Endothelial cell of umbilical vein (primary cell): ENCODE results near the gene KAZN. TPM values are rescaled to one million over a fixed set of nuclear protein-coding genes. Genes with fewer than 3 reads are reported as not detected.

Experiments used
- BruUV-seq: library from RNA; stranded (reverse); fragments of 400-500 nt; replicated peaks from 2 replicates; lab custom pipeline; 2021; lab: Mats Ljungman, UMichigan
- CTCF ChIA-PET: fragments of 300-600, 350-600 bp; sonication (Branson Sonifier 250); formaldehyde crosslinking; loops from one replicate; lab custom pipeline; 2021; ENCODE audit warnings: antibody characterized with exemption, inconsistent platforms; lab: Charles Lee
- POLR2A ChIA-PET: fragments of 300-600, 350-600 bp; sonication (Branson Sonifier 250); formaldehyde crosslinking; loops from one replicate; lab custom pipeline; 2021; ENCODE audit warnings: antibody characterized with exemption, inconsistent platforms; lab: Charles Lee
- DNase-seq: peaks from one replicate; pipeline ENCODE4 v3.0.0-alpha.2; 2011; ENCODE audit warnings: low read depth, low spot score
- FAIRE-seq: peaks from 2 replicates; lab custom pipeline; 2011; peaks lifted over from hg19 to GRCh38; lab: Jason Lieb, UNC
- H2AFZ ChIP-seq: 2 replicates; pipeline ENCODE4 v1.6.0; 2012; ENCODE audit warnings: low read depth, low read length, control low read depth, inconsistent platforms
- H3K27ac ChIP-seq: 2 replicates; pipeline ENCODE4 v1.5.1; 2011; ENCODE audit warnings: low read depth, mild to moderate bottlenecking, control low read depth, low read length, moderate library complexity; ENCODE audit not compliant: insufficient read depth
- H3K27me3 ChIP-seq, 2 experiments: 2 replicates each; pipeline versions ENCODE4 v1.6.0 to v1.6.1; 2011; ENCODE audit warnings: low read length in 2 of 2, mixed read lengths in 1 of 2; ENCODE audit not compliant: control insufficient read depth in 2 of 2, insufficient read depth in 2 of 2
- H3K36me3 ChIP-seq, 2 experiments: 2 replicates in 1 of 2; 3 replicates in 1 of 2; pipeline ENCODE4 v1.5.1; 2011; ENCODE audit warnings: low read length in 2 of 2, mild to moderate bottlenecking in 1 of 2, moderate library complexity in 1 of 2; ENCODE audit not compliant: control insufficient read depth in 2 of 2, insufficient read depth in 2 of 2; ENCODE audit errors: extremely low read depth in 1 of 2
- H3K4me1 ChIP-seq: 3 replicates; pipeline ENCODE4 v1.5.1; 2011; ENCODE audit warnings: mild to moderate bottlenecking, low read length; ENCODE audit not compliant: control insufficient read depth, insufficient read depth; ENCODE audit errors: extremely low read depth
- H3K4me2 ChIP-seq: 2 replicates; pipeline ENCODE4 v1.6.1; 2011; ENCODE audit warnings: low read length, control low read depth, mixed read lengths; ENCODE audit not compliant: insufficient read depth
- H3K4me3 ChIP-seq, 3 experiments: fragments of 200-600 bp in 1 of 3; sonication (generic), shearing (Covaris generic) in 1 of 3; replicated peaks in 1 of 3; 2 replicates each; pipeline ENCODE4 v1.5.1; 2011 to 2016; ENCODE audit warnings: control low read depth in 3 of 3, low read length in 3 of 3, mild to moderate bottlenecking in 2 of 3, inconsistent platforms in 1 of 3, low read depth in 1 of 3, moderate library complexity in 1 of 3; ENCODE audit not compliant: insufficient read depth in 1 of 3
- H3K79me2 ChIP-seq: 2 replicates; pipeline ENCODE4 v1.6.0; 2012; ENCODE audit warnings: low read length, inconsistent platforms; ENCODE audit not compliant: control insufficient read depth, insufficient read depth
- H3K9ac ChIP-seq: replicated peaks from 2 replicates; pipeline ENCODE3; 2011; ENCODE audit warnings: low read length, control low read depth; ENCODE audit not compliant: insufficient read depth; ENCODE audit errors: extremely low read depth
- H3K9me1 ChIP-seq: replicated peaks from 3 replicates; pipeline ENCODE4 v1.6.0; 2011; ENCODE audit warnings: mild to moderate bottlenecking, low read length; ENCODE audit not compliant: control insufficient read depth, insufficient read depth; ENCODE audit errors: extremely low read depth
- H3K9me3 ChIP-seq: replicated peaks from 2 replicates; pipeline ENCODE4 v1.5.1; 2012; ENCODE audit warnings: low read length, inconsistent platforms; ENCODE audit not compliant: control insufficient read depth, insufficient read depth
- H4K20me1 ChIP-seq: replicated peaks from 2 replicates; pipeline ENCODE3; 2011; ENCODE audit warnings: mild to moderate bottlenecking, low read length; ENCODE audit not compliant: control insufficient read depth, insufficient read depth; ENCODE audit errors: extremely low read depth
- CTCF ChIP-seq, 2 donors: IDR thresholded peaks; 1 replicate in 1 of 2; 2 replicates in 1 of 2; pipeline ENCODE4 v1.5.1; 2011; ENCODE audit warnings: low read length in 2 of 2, mild to moderate bottlenecking in 2 of 2, moderate library complexity in 2 of 2, control low read depth in 1 of 2, inconsistent platforms in 1 of 2, low read depth in 1 of 2; ENCODE audit not compliant: insufficient read depth in 1 of 2; ENCODE audit errors: extremely low read depth in 1 of 2
- EZH2 ChIP-seq: IDR thresholded peaks from 2 replicates; pipeline ENCODE4 v1.6.1; 2012; ENCODE audit warnings: borderline replicate concordance, low read depth, mild to moderate bottlenecking, moderate library complexity, low read length, inconsistent platforms; ENCODE audit not compliant: severe bottlenecking
- FOS ChIP-seq: IDR thresholded peaks from 2 replicates; pipeline ENCODE4 v1.6.1; 2011; ENCODE audit warnings: mild to moderate bottlenecking, low read length, moderate library complexity, borderline replicate concordance; ENCODE audit not compliant: insufficient read depth
- GATA2 ChIP-seq: IDR thresholded peaks from 2 replicates; pipeline ENCODE4 v1.7.0; 2011; ENCODE audit warnings: low read depth, mild to moderate bottlenecking, moderate library complexity, mixed read lengths, low read length; ENCODE audit not compliant: insufficient read length, insufficient read depth
- JUN ChIP-seq: IDR thresholded peaks from 2 replicates; pipeline ENCODE4 v1.6.1; 2011; ENCODE audit warnings: borderline replicate concordance, low read depth; ENCODE audit not compliant: insufficient read length, insufficient read depth
- MAX ChIP-seq: IDR thresholded peaks from 2 replicates; pipeline ENCODE4 v1.6.1; 2011; ENCODE audit not compliant: insufficient read depth, insufficient read length
- POLR2A ChIP-seq: IDR thresholded peaks from 2 replicates; pipeline ENCODE4 v1.6.1; 2012; ENCODE audit warnings: low read depth, mild to moderate bottlenecking, control low read depth, low read length
- POLR2AphosphoS5 ChIP-seq: IDR thresholded peaks from 2 replicates; pipeline ENCODE4 v1.6.1; 2012; ENCODE audit warnings: low read depth, mild to moderate bottlenecking, control low read depth, low read length, moderate library complexity; ENCODE audit not compliant: insufficient read depth
- dilution Hi-C: fragments of 300-500 bp; cut with MboI; formaldehyde crosslinking; loops from one replicate; pipeline ENCODE4 v1.15.0; 2019; ENCODE audit warnings: low sequenced_read_pairs; ENCODE audit not compliant: extremely low pct_ligation_motif_present
- intact Hi-C: fragments of 100-400 bp; cut with micrococcal nuclease; formaldehyde crosslinking; loops from one replicate; pipeline ENCODE4 v1.10.0; 2022
- polyA plus RNA-seq, 4 experiments: library from polyadenylated mRNA; depleted of rRNA in 3 of 4; stranded (reverse) in 3 of 4; unstranded in 1 of 4; fragments of >200 nt; gene quantifications; 2 replicates each; pipeline versions ENCODE4 v1.2.1 to v1.2.3, GENCODE V29; 2011 to 2012; ENCODE audit warnings: missing spikeins in 1 of 4
- total RNA-seq: library from RNA; stranded (reverse); gene quantifications from 2 replicates; pipeline ENCODE4 v1.2.3, GENCODE V29; 2021

Gene KAZN
- total and polyA plus RNA-seq, 2 donors (not counting 3 experiments of a cell fraction or from before 2014, with no cell fraction given): 1.6 to 5.8 TPM

GRCh38 chr1:14841456-14841855 is 243.0 kb downstream of the KAZN start:
- FAIRE-seq (no peak), DNase-seq (no peak)
- Histone ChIP-seq H3K79me2 (no peaks in the 10 kb centered on the region), H3K9me3 (no peaks in the 10 kb centered on the region), H3K9me1 (no peaks in the 10 kb centered on the region), H3K4me2 (no peak overlapping the region), H3K4me1 (no peaks in the 10 kb centered on the region), H2AFZ (no peak overlapping the region), H3K27ac (no peak overlapping the region), H3K36me3 (no peaks in the 10 kb centered on the region), H3K9ac (no peak overlapping the region), H3K4me3 (no peak overlapping the region), H3K27me3 (no peaks in the 10 kb centered on the region), H4K20me1 (no peaks in the 10 kb centered on the region)
- dilution Hi-C loops: no loop called here
- intact Hi-C loops: no loop called here
- no TSS peak for BruUV-seq
- TF ChIP-seq POLR2AphosphoS5 (no peak), EZH2 (no peak), JUN (no peak), POLR2A (no peak), GATA2 (no peak), MAX (no peak), FOS (no peak), CTCF (IDR thresholded peaks at IDR 0.05; ENCODE audit: extremely low read depth in 1 of 2, insufficient read depth in 1 of 2, low read depth in 1 of 2, low read length in 2 of 2) (no peak)
- CTCF ChIA-PET: no interaction called here
- POLR2A ChIA-PET: no interaction called here
